Natural killer cell (primary cell): ENCODE results near the gene ZNF205. TPM values are rescaled to one million over a fixed set of nuclear protein-coding genes. Genes with fewer than 3 reads are reported as not detected.

ENCODE experiments used
- ATAC-seq, 3 donors: fragments of 150-1000 bp in 2 of 3; fragments of 200-7000 bp in 1 of 3; cut with Tn5 transposase; 1 replicate in 1 of 3; 2 replicates in 2 of 3; pipeline ENCODE4 v1.10.0; 2021; ENCODE audit warnings: mild to moderate bottlenecking in 2 of 3, moderate library complexity in 2 of 3
- DNase-seq, 2 donors: peaks; one replicate each; pipeline versions ENCODE4 v3.0.0 to v3.0.0-alpha.2; 2013 to 2021; ENCODE audit warnings: mixed read lengths in 1 of 2
- H3K27ac ChIP-seq: one replicate; pipeline ENCODE4 v1.5.1; 2013; ENCODE audit warnings: mild to moderate bottlenecking, low read length
- H3K27me3 ChIP-seq: one replicate; pipeline ENCODE4 v1.6.1; 2013; ENCODE audit warnings: low read length; ENCODE audit not compliant: control insufficient read depth, insufficient read depth
- H3K36me3 ChIP-seq: one replicate; pipeline ENCODE4 v1.6.1; 2013; ENCODE audit warnings: low read length; ENCODE audit not compliant: control insufficient read depth, insufficient read depth
- H3K4me1 ChIP-seq: one replicate; pipeline ENCODE4 v1.6.1; 2013; ENCODE audit warnings: low read length; ENCODE audit not compliant: control insufficient read depth, insufficient read depth
- H3K4me3 ChIP-seq: one replicate; pipeline ENCODE4 v1.5.1; 2013; ENCODE audit warnings: low read length
- H3K9me3 ChIP-seq: one replicate; pipeline ENCODE4 v1.6.1; 2013; ENCODE audit warnings: low read length; ENCODE audit not compliant: control insufficient read depth, insufficient read depth
- H3K27ac Mint-ChIP-seq, 2 donors: one replicate each; pipeline ENCODE4 v1.8.0; 2022; ENCODE audit warnings: mild to moderate bottlenecking in 2 of 2, mixed read lengths in 2 of 2, moderate library complexity in 1 of 2
- H3K27me3 Mint-ChIP-seq, 2 donors: one replicate each; pipeline ENCODE4 v1.8.0; 2022; ENCODE audit warnings: low read depth in 2 of 2, mixed read lengths in 2 of 2
- H3K36me3 Mint-ChIP-seq: one replicate; pipeline ENCODE4 v1.8.0; 2022; ENCODE audit warnings: mixed read lengths
- H3K4me1 Mint-ChIP-seq, 2 donors: one replicate each; pipeline ENCODE4 v1.8.0; 2022; ENCODE audit warnings: mixed read lengths in 2 of 2
- H3K4me3 Mint-ChIP-seq: one replicate; pipeline ENCODE4 v1.8.0; 2022; ENCODE audit warnings: mild to moderate bottlenecking, moderate library complexity, mixed read lengths
- H3K9me3 Mint-ChIP-seq, 2 donors: one replicate each; pipeline ENCODE4 v1.8.0; 2022; ENCODE audit warnings: mixed read lengths in 2 of 2
- CTCF ChIP-seq: fragments of 200-600 bp; IDR thresholded peaks from one replicate; pipeline ENCODE4 v1.8.0; 2022; ENCODE audit warnings: antibody characterized with exemption
- WGBS: methylation state at CpG from one replicate; pipeline ENCODE4 v1.1.7; 2013; ENCODE audit warnings: missing lambda C conversion rate; ENCODE audit not compliant: insufficient coverage; 5-methylcytosine and 5-hydroxymethylcytosine counted together
- intact Hi-C: fragments of 100-400 bp; cut with micrococcal nuclease; formaldehyde crosslinking; loops from one replicate; pipeline ENCODE4 v1.14.2; 2022
- total RNA-seq, 4 donors: library from RNA; stranded (reverse); fragments of 120-200 nt in 1 of 4; gene quantifications; one replicate each; pipeline versions ENCODE4 v1.2.3 to v1.2.4, GENCODE V29; 2013 to 2022

The ZNF205 gene
- total RNA-seq, 3 donors from 2014 or later (not counting 1 experiment from before 2014, with no cell fraction given), result 0.16 TPM; not detected in 2

GRCh38 chr16:3149193-3149530 lies 36.8 kb downstream of the ZNF205 start:
- ATAC-seq, result no peak
- WGBS, result 97% methylated on average over 6 of the region's 6 CpGs

GRCh38 chr16:3149630-3150345 lies 37.4 kb downstream of the ZNF205 start:
- intact Hi-C loops, result loop anchor here (1.0 to 5.0 kb wide), 3 partner anchors 9 to 72 kb away; partner anchors contain the start of gene ZNF213
- ATAC-seq (peak; percentile 30 to 49 (median 32)), DNase-seq (peak; percentile 61 to 76)
- Mint-ChIP-seq H3K27me3 (peaks cover 0 to 5% of the 10 kb centered on the region in 2 donors), H3K36me3 (no peaks in the 10 kb centered on the region), H3K27ac (peak overlapping the region; percentile 90 to 94), H3K4me3 (peak overlapping the region; percentile 93), H3K9me3 (peaks cover 0 to 3% of the 10 kb centered on the region in 2 donors), H3K4me1 (peaks cover 29 to 37% of the 10 kb centered on the region in 2 donors)
- Histone ChIP-seq H3K27me3 (no peaks in the 10 kb centered on the region), H3K4me3 (peak overlapping the region; percentile 79), H3K9me3 (peaks cover 4% of the 10 kb centered on the region), H3K4me1 (peaks cover 36% of the 10 kb centered on the region), H3K27ac (peak overlapping the region; percentile 54), H3K36me3 (no peaks in the 10 kb centered on the region)
- 3% methylated on average over 41 of the region's 41 CpGs for WGBS
- TF ChIP-seq CTCF, result peak; percentile 25

More at GRCh38 chr16:3149193-3149530, 36.8 kb downstream of the ZNF205 start:
- no peak for TF ChIP-seq CTCF
- peak overlapping the region; percentile 54 for H3K27ac ChIP-seq
- peak in 1 of 2 donors; percentile 26 for DNase-seq
- Mint-ChIP-seq H3K9me3 (peaks cover 0 to under 1% of the 10 kb centered on the region in 2 donors), H3K36me3 (no peaks in the 10 kb centered on the region), H3K27ac (peak overlapping the region; percentile 76 to 90), H3K4me3 (peak overlapping the region; percentile 67), H3K27me3 (peaks cover 0 to 5% of the 10 kb centered on the region in 2 donors), H3K4me1 (peaks cover 29 to 33% of the 10 kb centered on the region in 2 donors)
- intact Hi-C loops, result no loop called here
- H3K4me1 ChIP-seq, result peaks cover 36% of the 10 kb centered on the region
- no peaks in the 10 kb centered on the region for H3K27me3 ChIP-seq
- no peak overlapping the region for H3K4me3 ChIP-seq
- no peaks in the 10 kb centered on the region for H3K36me3 ChIP-seq
- H3K9me3 ChIP-seq, result peaks cover 4% of the 10 kb centered on the region

- intact Hi-C loops, result loop anchor here (1.0 to 5.0 kb wide), 3 partner anchors 8 to 73 kb away; partner anchors contain the start of gene ZNF213
- H3K27ac Mint-ChIP-seq, result peak overlapping the region; percentile 90 to 94
- Histone ChIP-seq H3K9me3 (peaks cover 4% of the 10 kb centered on the region), H3K36me3 (no peaks in the 10 kb centered on the region), H3K27me3 (no peaks in the 10 kb centered on the region), H3K4me1 (peaks cover 36% of the 10 kb centered on the region), H3K4me3 (peak overlapping the region; percentile 79), H3K27ac (peak overlapping the region; percentile 76)
- peaks cover 0 to 3% of the 10 kb centered on the region in 2 donors for H3K9me3 Mint-ChIP-seq
- 1% methylated on average over 62 of the region's 62 CpGs for whole genome bisulfite sequencing
- no peak for TF ChIP-seq CTCF
- no peaks in the 10 kb centered on the region for H3K36me3 Mint-ChIP-seq
- peak; percentile 98 for DNase-seq
- H3K27me3 Mint-ChIP-seq, result peaks cover 0 to 5% of the 10 kb centered on the region in 2 donors
- peak overlapping the region; percentile 93 for H3K4me3 Mint-ChIP-seq
- H3K4me1 Mint-ChIP-seq, result peaks cover 29 to 37% of the 10 kb centered on the region in 2 donors
- peak; percentile 74 to 90 (median 83) for ATAC-seq
Observed at GRCh38 chr16:3150346-3151218, 38.2 kb downstream of the ZNF205 start.
